Measurements from ENCODE around the gene PDPR. TPM values are rescaled to one million over a fixed set of nuclear protein-coding genes. Genes with fewer than 3 reads are reported as not detected.
A peak's percentile ranks its signal among the peaks of the same experiment; 100 is the strongest.
"Not testable (repeated sequence)": the region's sequence is repeated elsewhere in the genome, so short reads cannot be mapped to it uniquely, and the experiment has no call there.

Gene PDPR
- total RNA-seq, 1 donor from 2014 or later: 30.4 TPM

DNA sequence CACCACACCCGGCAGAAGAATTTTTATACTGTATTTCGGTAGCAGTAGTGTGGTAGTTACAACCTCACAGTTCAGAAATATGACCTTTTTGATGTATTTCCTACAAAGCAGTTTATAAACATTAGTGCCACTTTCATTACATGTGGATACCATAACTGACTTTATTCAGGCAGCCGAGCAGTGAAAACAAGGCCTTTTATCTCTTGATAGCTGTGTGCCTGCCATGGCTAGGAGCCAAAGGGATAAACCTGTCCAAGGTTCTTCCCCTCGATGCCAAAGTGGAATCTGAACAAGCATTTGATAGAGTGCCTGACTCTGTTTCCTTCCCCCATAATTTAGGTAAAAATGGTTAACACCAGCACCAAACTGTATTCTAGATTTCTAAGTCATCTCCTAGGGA lies 23.0 kb upstream of the PDPR start:
- H3K4me3 Mint-ChIP-seq (ENCODE audit: unreplicated experiment); H3K36me3 Mint-ChIP-seq (ENCODE audit: unreplicated experiment); H3K4me1 Mint-ChIP-seq (ENCODE audit: unreplicated experiment); H3K9me3 Mint-ChIP-seq (ENCODE audit: unreplicated experiment); DNase-seq (ENCODE audit: extremely low spot score, unreplicated experiment); H3K27ac Mint-ChIP-seq (ENCODE audit: unreplicated experiment): not testable (repeated sequence)
- peaks cover 24% of the 10 kb centered on the region for H3K27me3 Mint-ChIP-seq (ENCODE audit: unreplicated experiment)

DNA sequence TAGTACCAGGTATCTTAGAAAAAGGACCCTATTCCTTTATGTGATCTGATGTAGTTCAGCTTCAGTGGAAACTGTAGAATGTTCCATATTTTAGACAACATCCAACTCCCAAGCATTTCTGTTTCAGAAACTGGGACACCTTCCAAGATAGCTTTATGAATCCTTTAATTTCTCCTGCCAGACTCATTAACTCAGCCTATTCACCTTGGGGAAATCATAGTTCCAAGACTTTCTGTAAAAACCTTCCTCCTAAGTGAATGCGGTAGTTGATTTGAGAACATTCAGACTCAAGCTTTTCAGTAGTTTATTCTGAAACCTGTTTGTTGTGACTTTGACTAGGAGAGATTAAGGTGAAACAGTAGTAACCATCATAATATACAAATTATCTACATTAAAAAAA lies 20.0 kb upstream of the PDPR start:
- not testable (repeated sequence) for DNase-seq (ENCODE audit: extremely low spot score, unreplicated experiment); H3K27ac Mint-ChIP-seq (ENCODE audit: unreplicated experiment); H3K9me3 Mint-ChIP-seq (ENCODE audit: unreplicated experiment); H3K4me3 Mint-ChIP-seq (ENCODE audit: unreplicated experiment); H3K4me1 Mint-ChIP-seq (ENCODE audit: unreplicated experiment); H3K36me3 Mint-ChIP-seq (ENCODE audit: unreplicated experiment)
- peaks cover 26% of the 10 kb centered on the region for H3K27me3 Mint-ChIP-seq (ENCODE audit: unreplicated experiment)

- H3K4me3 Mint-ChIP-seq (ENCODE audit: unreplicated experiment); H3K27me3 Mint-ChIP-seq (ENCODE audit: unreplicated experiment); H3K27ac Mint-ChIP-seq (ENCODE audit: unreplicated experiment); H3K4me1 Mint-ChIP-seq (ENCODE audit: unreplicated experiment); H3K9me3 Mint-ChIP-seq (ENCODE audit: unreplicated experiment); H3K36me3 Mint-ChIP-seq (ENCODE audit: unreplicated experiment); DNase-seq (ENCODE audit: extremely low spot score, unreplicated experiment): not testable (repeated sequence)
Observed at GRCh38 chr16:70109583-70110279, 4.4 kb upstream of the PDPR start.

- not testable (repeated sequence) for H3K9me3 Mint-ChIP-seq (ENCODE audit: unreplicated experiment); H3K4me1 Mint-ChIP-seq (ENCODE audit: unreplicated experiment); H3K36me3 Mint-ChIP-seq (ENCODE audit: unreplicated experiment); H3K27ac Mint-ChIP-seq (ENCODE audit: unreplicated experiment); H3K4me3 Mint-ChIP-seq (ENCODE audit: unreplicated experiment); DNase-seq (ENCODE audit: extremely low spot score, unreplicated experiment); H3K27me3 Mint-ChIP-seq (ENCODE audit: unreplicated experiment)
Observed at GRCh38 chr16:70112162-70112561, 2.0 kb upstream of the PDPR start.

DNA sequence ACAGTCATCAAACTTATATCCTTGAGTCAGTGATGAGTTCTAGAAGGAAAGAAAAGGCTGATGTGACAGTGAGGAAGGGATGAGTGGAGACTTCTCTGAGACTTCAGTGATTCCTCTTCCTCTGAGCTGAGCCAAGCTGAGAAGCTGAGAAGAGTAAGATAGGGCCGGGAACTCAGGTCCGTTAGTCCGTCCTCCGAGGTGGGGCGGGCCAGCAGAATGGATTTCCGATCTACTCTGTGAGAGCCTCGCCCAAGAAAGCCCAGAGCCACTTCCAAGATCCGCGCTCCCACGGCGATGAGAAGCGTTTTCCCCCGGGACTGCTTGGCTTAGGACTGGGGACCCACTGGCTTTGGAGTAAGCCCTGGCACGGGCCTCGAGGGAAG lies 542 bp upstream of the PDPR start:
- peak overlapping the region; percentile 83 for H3K4me3 Mint-ChIP-seq (ENCODE audit: unreplicated experiment)
- not testable (repeated sequence) for H3K9me3 Mint-ChIP-seq (ENCODE audit: unreplicated experiment); H3K27me3 Mint-ChIP-seq (ENCODE audit: unreplicated experiment); H3K36me3 Mint-ChIP-seq (ENCODE audit: unreplicated experiment); DNase-seq (ENCODE audit: extremely low spot score, unreplicated experiment)
- H3K27ac Mint-ChIP-seq (ENCODE audit: unreplicated experiment): peak overlapping the region; percentile 86
- H3K4me1 Mint-ChIP-seq (ENCODE audit: unreplicated experiment): peaks cover 17% of the 10 kb centered on the region

GRCh38 chr16:70118354-70118753 lies 4.2 kb downstream of the PDPR start:
- H3K36me3 Mint-ChIP-seq (ENCODE audit: unreplicated experiment); H3K9me3 Mint-ChIP-seq (ENCODE audit: unreplicated experiment); H3K27ac Mint-ChIP-seq (ENCODE audit: unreplicated experiment); H3K4me3 Mint-ChIP-seq (ENCODE audit: unreplicated experiment); H3K27me3 Mint-ChIP-seq (ENCODE audit: unreplicated experiment): not testable (repeated sequence)
- H3K4me1 Mint-ChIP-seq (ENCODE audit: unreplicated experiment): peaks cover 30% of the 10 kb centered on the region
- peak; percentile 68 for DNase-seq (ENCODE audit: extremely low spot score, unreplicated experiment)

- not testable (repeated sequence) for H3K27me3 Mint-ChIP-seq (ENCODE audit: unreplicated experiment); H3K9me3 Mint-ChIP-seq (ENCODE audit: unreplicated experiment); H3K4me3 Mint-ChIP-seq (ENCODE audit: unreplicated experiment); H3K27ac Mint-ChIP-seq (ENCODE audit: unreplicated experiment)
- H3K4me1 Mint-ChIP-seq (ENCODE audit: unreplicated experiment): peaks cover 30% of the 10 kb centered on the region
- peak; percentile 60 for DNase-seq (ENCODE audit: extremely low spot score, unreplicated experiment)
- H3K36me3 Mint-ChIP-seq (ENCODE audit: unreplicated experiment): peaks cover 13% of the 10 kb centered on the region
Observed at GRCh38 chr16:70118776-70119175, 4.6 kb downstream of the PDPR start.

GRCh38 chr16:70120398-70120797 lies 6.3 kb downstream of the PDPR start:
- not testable (repeated sequence) for H3K27me3 Mint-ChIP-seq (ENCODE audit: unreplicated experiment)

DNA sequence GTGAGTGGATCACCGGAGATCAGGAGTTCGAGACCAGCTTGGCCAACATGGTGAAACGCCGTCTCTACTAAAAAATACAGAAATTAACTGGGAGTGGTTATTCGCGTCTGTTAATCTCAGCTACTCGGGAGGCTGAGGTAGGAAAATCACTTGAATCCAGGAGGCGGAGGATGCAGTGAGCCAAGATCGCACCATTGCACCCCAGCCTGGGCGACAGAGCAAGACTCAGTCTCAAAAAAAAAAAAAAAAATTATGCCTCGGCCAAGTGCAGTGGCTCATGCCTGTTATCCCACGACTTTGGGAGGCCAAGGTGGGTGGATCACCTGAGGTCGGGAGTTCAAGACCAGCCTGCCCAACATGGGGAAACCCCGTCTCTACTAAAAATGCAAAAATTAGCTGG lies 9.7 kb downstream of the PDPR start:
- H3K36me3 Mint-ChIP-seq (ENCODE audit: unreplicated experiment): peaks cover 25% of the 10 kb centered on the region

More at GRCh38 chr16:70120398-70120797, 6.3 kb downstream of the PDPR start:
- peaks cover 25% of the 10 kb centered on the region for H3K4me1 Mint-ChIP-seq (ENCODE audit: unreplicated experiment)
- H3K36me3 Mint-ChIP-seq (ENCODE audit: unreplicated experiment): peaks cover 17% of the 10 kb centered on the region
- H3K27ac Mint-ChIP-seq (ENCODE audit: unreplicated experiment); H3K9me3 Mint-ChIP-seq (ENCODE audit: unreplicated experiment); DNase-seq (ENCODE audit: extremely low spot score, unreplicated experiment); H3K4me3 Mint-ChIP-seq (ENCODE audit: unreplicated experiment): not testable (repeated sequence)

DNA sequence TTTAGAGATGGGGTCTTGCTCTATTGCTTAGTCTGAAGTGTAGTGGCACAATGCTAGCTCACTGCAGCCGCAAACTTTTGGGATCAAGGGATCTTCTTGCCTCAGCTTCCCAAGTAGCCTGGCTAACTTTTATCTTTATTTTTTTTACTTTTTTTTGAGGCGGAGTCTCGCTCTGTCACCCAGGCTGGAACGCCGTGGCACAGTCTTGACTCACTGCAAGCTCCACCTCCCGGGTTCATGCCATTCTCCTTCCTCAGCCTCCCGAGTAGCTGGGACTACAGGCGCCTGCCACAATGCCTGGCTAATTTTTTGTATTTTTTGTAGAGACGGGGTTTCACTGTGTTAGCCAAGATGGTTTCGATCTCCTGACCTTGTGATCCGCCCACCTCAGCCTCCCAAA lies 12.1 kb downstream of the PDPR start:
- not testable (repeated sequence) for H3K4me3 Mint-ChIP-seq (ENCODE audit: unreplicated experiment); H3K4me1 Mint-ChIP-seq (ENCODE audit: unreplicated experiment); H3K27me3 Mint-ChIP-seq (ENCODE audit: unreplicated experiment); H3K9me3 Mint-ChIP-seq (ENCODE audit: unreplicated experiment); DNase-seq (ENCODE audit: extremely low spot score, unreplicated experiment); H3K27ac Mint-ChIP-seq (ENCODE audit: unreplicated experiment)
- peaks cover 28% of the 10 kb centered on the region for H3K36me3 Mint-ChIP-seq (ENCODE audit: unreplicated experiment)

More for the DNA sequence above, 9.7 kb downstream of the PDPR start:
- H3K9me3 Mint-ChIP-seq (ENCODE audit: unreplicated experiment); DNase-seq (ENCODE audit: extremely low spot score, unreplicated experiment); H3K27ac Mint-ChIP-seq (ENCODE audit: unreplicated experiment); H3K4me3 Mint-ChIP-seq (ENCODE audit: unreplicated experiment); H3K27me3 Mint-ChIP-seq (ENCODE audit: unreplicated experiment): not testable (repeated sequence)
- H3K4me1 Mint-ChIP-seq (ENCODE audit: unreplicated experiment): peaks cover 11% of the 10 kb centered on the region

DNA sequence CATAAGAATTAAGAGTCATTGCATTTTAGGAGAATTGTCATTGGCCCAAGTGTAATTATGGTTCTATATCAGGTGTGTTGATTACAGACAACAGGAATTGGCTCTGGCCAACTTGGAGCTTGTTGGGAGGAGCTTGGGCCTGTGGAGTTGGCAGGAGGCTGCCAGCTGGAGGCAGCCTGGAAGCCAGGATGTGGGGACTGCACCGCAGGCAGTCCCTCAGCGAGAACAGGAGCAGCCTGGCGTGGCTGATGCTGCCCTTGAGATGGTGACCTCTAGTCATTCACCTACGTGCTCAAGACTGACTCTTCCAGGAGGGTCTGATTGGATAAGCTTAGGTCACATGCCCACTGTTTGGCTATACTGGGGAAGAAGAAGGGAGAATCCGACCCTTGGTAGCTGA lies 13.6 kb downstream of the PDPR start:
- not testable (repeated sequence) for H3K4me3 Mint-ChIP-seq (ENCODE audit: unreplicated experiment); H3K27me3 Mint-ChIP-seq (ENCODE audit: unreplicated experiment); H3K27ac Mint-ChIP-seq (ENCODE audit: unreplicated experiment); H3K4me1 Mint-ChIP-seq (ENCODE audit: unreplicated experiment); DNase-seq (ENCODE audit: extremely low spot score, unreplicated experiment); H3K9me3 Mint-ChIP-seq (ENCODE audit: unreplicated experiment)
- H3K36me3 Mint-ChIP-seq (ENCODE audit: unreplicated experiment): peaks cover 31% of the 10 kb centered on the region

DNA sequence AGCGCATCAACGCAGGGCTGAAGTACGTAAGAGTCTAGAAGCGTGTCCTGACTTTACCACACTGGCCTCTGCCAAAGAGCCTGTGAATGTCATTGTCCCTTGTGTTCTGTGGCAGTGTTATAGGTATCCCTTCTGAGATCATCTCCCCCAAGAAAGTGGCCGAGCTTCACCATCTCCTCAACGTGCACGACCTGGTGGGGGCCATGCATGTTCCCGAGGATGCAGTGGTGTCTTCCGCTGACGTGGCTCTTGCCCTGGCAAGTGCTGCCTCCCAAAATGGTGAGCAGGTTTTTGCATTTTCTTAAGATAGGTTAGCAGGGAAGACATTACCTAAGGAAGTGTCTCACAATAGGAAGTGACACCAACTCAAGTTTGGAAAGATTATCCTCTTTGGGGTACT lies 14.7 kb downstream of the PDPR start:
- not testable (repeated sequence) for H3K4me1 Mint-ChIP-seq (ENCODE audit: unreplicated experiment); H3K27ac Mint-ChIP-seq (ENCODE audit: unreplicated experiment); DNase-seq (ENCODE audit: extremely low spot score, unreplicated experiment); H3K27me3 Mint-ChIP-seq (ENCODE audit: unreplicated experiment); H3K9me3 Mint-ChIP-seq (ENCODE audit: unreplicated experiment); H3K4me3 Mint-ChIP-seq (ENCODE audit: unreplicated experiment)
- H3K36me3 Mint-ChIP-seq (ENCODE audit: unreplicated experiment): peaks cover 28% of the 10 kb centered on the region
